Measurements from ENCODE around the gene MALL. TPM values are rescaled to one million over a fixed set of nuclear protein-coding genes. Genes with fewer than 3 reads are reported as not detected.

Gene MALL
- total RNA-seq, 1 donor from 2014 or later, result 0.79 TPM

DNA sequence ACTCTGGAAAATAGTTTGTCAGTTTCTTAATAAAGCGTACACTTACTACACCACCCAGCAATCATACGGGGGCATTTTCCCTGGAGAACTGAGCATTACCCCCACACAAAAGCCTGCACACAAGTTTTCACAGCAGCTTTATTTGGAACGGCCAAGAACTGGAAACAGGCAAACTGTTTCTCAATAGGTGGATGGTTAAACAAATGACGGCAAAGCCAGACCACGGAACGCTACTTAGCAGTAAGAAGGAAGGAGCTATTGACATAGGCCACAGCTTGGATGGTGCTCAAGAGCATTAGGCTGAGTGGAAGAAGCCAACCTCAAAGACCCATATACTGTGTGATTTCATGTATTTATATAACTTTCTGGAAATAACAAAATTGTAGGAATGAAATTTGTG, 9.0 kb downstream of the MALL start:
- no peak overlapping the region for H3K27ac Mint-ChIP-seq (ENCODE audit: unreplicated experiment)
- no peaks in the 10 kb centered on the region for H3K36me3 Mint-ChIP-seq (ENCODE audit: low read depth)
- TF ChIP-seq, protein P1, sequence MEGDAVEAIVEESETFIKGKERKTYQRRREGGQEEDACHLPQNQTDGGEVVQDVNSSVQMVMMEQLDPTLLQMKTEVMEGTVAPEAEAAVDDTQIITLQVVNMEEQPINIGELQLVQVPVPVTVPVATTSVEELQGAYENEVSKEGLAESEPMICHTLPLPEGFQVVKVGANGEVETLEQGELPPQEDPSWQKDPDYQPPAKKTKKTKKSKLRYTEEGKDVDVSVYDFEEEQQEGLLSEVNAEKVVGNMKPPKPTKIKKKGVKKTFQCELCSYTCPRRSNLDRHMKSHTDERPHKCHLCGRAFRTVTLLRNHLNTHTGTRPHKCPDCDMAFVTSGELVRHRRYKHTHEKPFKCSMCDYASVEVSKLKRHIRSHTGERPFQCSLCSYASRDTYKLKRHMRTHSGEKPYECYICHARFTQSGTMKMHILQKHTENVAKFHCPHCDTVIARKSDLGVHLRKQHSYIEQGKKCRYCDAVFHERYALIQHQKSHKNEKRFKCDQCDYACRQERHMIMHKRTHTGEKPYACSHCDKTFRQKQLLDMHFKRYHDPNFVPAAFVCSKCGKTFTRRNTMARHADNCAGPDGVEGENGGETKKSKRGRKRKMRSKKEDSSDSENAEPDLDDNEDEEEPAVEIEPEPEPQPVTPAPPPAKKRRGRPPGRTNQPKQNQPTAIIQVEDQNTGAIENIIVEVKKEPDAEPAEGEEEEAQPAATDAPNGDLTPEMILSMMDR (conservative IDR thresholded peaks at IDR 0.05), result no peak
- no peaks in the 10 kb centered on the region for H3K4me1 Mint-ChIP-seq
- H3K4me3 Mint-ChIP-seq, result no peak overlapping the region
- no peak for DNase-seq (ENCODE audit: low read depth, low spot score)
- H3K27me3 Mint-ChIP-seq (ENCODE audit: low read depth), result peaks cover 20% of the 10 kb centered on the region
- H3K9me3 Mint-ChIP-seq, result peaks cover 2% of the 10 kb centered on the region

DNA sequence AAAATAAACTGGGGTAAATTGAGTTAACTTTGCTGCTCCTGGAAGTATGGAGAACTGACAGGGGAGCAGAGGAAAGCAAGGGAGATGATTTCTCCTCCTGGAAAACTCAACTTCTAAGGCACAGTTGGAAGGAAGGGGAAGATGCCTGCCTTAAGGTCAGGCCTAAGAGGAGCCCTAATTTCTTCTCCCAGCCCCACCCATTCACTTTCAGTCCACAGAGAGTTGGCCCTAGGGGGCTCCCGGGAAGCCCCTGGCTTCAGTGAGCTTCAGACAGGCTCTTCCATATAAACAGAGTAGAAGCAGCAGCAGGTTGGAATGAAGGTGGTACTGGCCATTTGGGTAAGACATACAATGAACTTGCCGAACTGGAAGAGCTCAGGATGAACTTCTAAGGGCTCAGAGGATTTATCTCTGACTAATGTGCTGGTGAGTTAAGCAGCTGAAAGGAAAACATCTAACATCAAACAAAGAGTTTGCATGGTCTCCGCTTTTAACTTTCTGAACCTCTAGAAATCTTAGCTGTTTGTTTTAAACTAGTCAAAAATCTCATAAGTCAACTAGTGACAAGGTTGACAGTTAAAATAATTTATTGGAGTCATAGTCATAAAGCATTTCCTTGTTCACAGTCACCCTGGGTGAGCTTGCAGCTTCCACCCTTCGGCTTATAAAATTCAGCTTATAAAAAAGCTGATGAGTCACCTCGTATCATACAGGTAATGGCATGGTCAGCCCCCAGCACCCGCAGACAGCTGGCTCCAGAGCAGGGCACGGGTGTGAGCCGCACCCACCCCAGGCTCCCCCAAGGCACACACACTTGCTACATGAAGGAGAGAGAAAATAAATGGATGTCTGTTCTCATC, 9.8 kb downstream of the MALL start:
- no peaks in the 10 kb centered on the region for H3K36me3 Mint-ChIP-seq (ENCODE audit: low read depth)
- no peak for DNase-seq (ENCODE audit: low read depth, low spot score)
- no peaks in the 10 kb centered on the region for H3K4me1 Mint-ChIP-seq
- no peak overlapping the region for H3K4me3 Mint-ChIP-seq
- H3K9me3 Mint-ChIP-seq, result peaks cover 2% of the 10 kb centered on the region
- TF ChIP-seq, protein P1 (conservative IDR thresholded peaks at IDR 0.05), result no peak
- no peak overlapping the region for H3K27ac Mint-ChIP-seq (ENCODE audit: unreplicated experiment)
- peaks cover 17% of the 10 kb centered on the region for H3K27me3 Mint-ChIP-seq (ENCODE audit: low read depth)

DNA sequence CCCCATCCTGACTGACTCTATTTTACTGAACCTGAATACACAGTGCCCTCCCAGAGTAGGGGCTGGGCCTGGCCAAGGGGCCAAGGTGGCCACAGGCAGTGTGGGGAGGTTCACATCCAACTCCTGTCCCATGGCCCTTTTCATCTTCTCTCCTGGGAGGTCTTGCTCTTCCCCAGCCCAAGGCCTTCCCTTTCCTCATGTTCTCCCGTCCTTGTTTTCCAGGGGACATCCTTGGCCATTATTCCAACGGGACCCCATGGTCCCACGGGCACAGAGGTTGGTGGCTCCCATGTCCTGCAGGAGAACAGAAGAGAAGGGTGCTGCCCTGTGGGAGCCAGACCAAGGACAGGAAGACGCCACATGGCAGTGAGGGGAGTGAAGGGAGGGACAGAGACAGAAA, 10.4 kb downstream of the MALL start:
- H3K27me3 Mint-ChIP-seq (ENCODE audit: low read depth), result peaks cover 12% of the 10 kb centered on the region
- no peak for DNase-seq (ENCODE audit: low read depth, low spot score)
- H3K36me3 Mint-ChIP-seq (ENCODE audit: low read depth), result no peaks in the 10 kb centered on the region
- no peak overlapping the region for H3K27ac Mint-ChIP-seq (ENCODE audit: unreplicated experiment)
- peaks cover under 1% of the 10 kb centered on the region for H3K9me3 Mint-ChIP-seq
- TF ChIP-seq, protein P1 (conservative IDR thresholded peaks at IDR 0.05), result no peak
- H3K4me3 Mint-ChIP-seq, result no peak overlapping the region
- H3K4me1 Mint-ChIP-seq, result no peaks in the 10 kb centered on the region

DNA sequence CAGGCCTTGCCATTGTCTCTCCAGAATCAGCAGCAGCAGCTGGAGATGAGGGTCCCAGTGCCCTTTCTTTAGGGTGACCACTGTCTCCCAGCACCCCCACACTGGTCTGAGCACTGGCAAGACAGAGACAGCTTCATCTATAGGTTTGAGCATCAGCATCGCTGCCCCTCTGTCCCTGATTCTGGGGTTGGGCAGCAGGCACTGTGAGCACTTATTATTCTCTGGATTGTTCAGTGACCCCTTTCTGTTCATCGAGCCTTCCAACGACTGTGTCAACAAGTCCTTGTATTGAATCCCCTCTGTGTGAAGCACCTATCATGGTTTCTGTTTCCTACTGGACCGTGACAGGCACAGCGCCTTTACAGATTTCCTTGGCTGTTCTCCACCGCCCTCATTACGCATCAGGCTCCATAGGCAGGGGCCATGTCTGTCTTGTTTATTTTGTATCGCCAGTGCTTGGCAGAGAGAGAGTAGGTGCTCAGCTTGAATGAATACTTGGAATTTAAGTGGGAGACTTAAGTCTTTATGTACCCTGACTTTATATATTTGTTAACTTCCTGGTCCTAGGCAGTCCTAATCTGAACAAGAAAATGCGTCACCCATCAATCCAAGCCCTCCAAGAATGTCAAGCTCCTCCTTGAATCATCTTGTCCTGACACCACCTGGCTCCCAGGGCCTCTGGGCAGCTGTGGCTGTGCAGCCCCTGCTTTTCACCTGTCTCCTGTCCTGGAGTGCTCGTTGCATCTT, 11.4 kb downstream of the MALL start:
- Mint-ChIP-seq H3K4me1 (no peaks in the 10 kb centered on the region), H3K36me3 (ENCODE audit: low read depth) (no peaks in the 10 kb centered on the region), H3K4me3 (no peak overlapping the region), H3K27me3 (ENCODE audit: low read depth) (peaks cover 4% of the 10 kb centered on the region), H3K27ac (ENCODE audit: unreplicated experiment) (no peak overlapping the region), H3K9me3 (no peaks in the 10 kb centered on the region)
- TF ChIP-seq, protein P1 (conservative IDR thresholded peaks at IDR 0.05), result no peak
- DNase-seq (ENCODE audit: low read depth, low spot score), result no peak

DNA sequence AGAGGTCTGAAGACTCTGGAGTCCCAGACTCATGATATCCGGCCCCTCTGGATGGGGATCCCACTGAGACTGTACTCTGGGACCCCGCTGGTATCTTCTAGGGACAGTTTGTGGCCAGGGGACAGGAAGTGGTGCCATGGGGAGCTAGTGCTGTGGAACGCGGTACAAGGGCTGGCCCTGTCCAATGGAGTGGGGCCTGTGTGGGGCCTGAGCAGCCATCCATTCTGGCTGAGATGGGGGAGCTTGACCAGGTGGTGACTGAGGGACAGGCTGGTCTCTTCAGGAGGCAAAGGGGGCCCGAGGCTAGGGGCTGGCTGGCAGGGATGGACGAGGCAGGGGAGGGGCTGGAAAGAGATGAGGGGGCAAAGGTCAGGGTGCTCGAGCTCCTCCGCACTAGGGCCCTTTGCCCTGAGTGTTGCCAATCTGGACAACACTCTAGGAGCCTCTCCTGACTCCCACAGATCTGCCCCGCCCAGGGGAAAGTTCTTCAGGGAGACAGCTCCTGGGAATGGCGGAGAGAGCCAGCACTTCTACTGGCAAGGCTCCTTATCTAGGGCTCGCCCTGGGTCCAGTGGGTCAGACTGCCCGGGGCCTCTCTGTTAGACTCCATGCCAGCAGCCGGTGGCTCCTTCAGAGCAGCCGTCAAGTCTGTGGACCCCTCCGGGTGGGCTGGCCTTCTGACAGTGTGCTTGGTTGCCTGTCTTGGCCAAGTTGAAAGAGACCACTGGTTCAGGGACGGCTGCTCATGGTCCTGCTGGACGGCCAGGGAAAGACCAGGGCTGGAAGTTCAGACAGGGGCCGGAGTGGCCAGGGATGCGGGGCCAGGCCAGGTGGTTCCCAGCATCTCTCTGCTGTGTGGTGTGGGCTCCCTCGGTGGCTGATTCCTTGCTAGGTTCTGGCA, 12.3 kb downstream of the MALL start:
- TF ChIP-seq, protein P1 (conservative IDR thresholded peaks at IDR 0.05), result no peak
- H3K9me3 Mint-ChIP-seq, result no peaks in the 10 kb centered on the region
- no peak overlapping the region for H3K4me3 Mint-ChIP-seq
- no peaks in the 10 kb centered on the region for H3K27me3 Mint-ChIP-seq (ENCODE audit: low read depth)
- H3K4me1 Mint-ChIP-seq, result no peaks in the 10 kb centered on the region
- H3K36me3 Mint-ChIP-seq (ENCODE audit: low read depth), result no peaks in the 10 kb centered on the region
- DNase-seq (ENCODE audit: low read depth, low spot score), result no peak
- no peak overlapping the region for H3K27ac Mint-ChIP-seq (ENCODE audit: unreplicated experiment)

All from neural crest cell (in vitro differentiated cells).